Activated T-cell treated with anti-CD3 and anti-CD28 coated beads, Interleukin-2, amount 50 U/mL, for 4 hours (primary cell): ENCODE measurements around the gene RMI1. TPM values are rescaled to one million over a fixed set of nuclear protein-coding genes. Genes with fewer than 3 reads are reported as not detected.
"Not testable (repeated sequence)": the region's sequence is repeated elsewhere in the genome, so short reads cannot be mapped to it uniquely, and the experiment has no call there.

Source experiments
- ATAC-seq, 2 donors: fragments of 200-7000 bp; cut with Tn5 transposase; one replicate each; pipeline ENCODE4 v1.10.0; 2021
- DNase-seq: peaks from one replicate; pipeline ENCODE4 v3.0.0-alpha.2; 2020
- H3K27me3 Mint-ChIP-seq: one replicate; pipeline ENCODE4 v1.8.0; 2021; ENCODE audit warnings: low read depth, mixed read lengths
- H3K36me3 Mint-ChIP-seq: one replicate; pipeline ENCODE4 v1.8.0; 2022; ENCODE audit warnings: mixed read lengths; ENCODE audit not compliant: insufficient read depth
- H3K4me1 Mint-ChIP-seq: one replicate; pipeline ENCODE4 v1.8.0; 2021; ENCODE audit warnings: low read depth, mixed read lengths
- H3K4me3 Mint-ChIP-seq: one replicate; pipeline ENCODE4 v1.8.0; 2021; ENCODE audit warnings: mild to moderate bottlenecking, moderate library complexity, mixed read lengths
- H3K9me3 Mint-ChIP-seq: one replicate; pipeline ENCODE4 v1.8.0; 2021; ENCODE audit warnings: mixed read lengths
- total RNA-seq, 3 donors: library from RNA; stranded (reverse); gene quantifications; one replicate each; pipeline ENCODE4 v1.2.1, GENCODE V29; 2021

Gene RMI1
- 10 to 100 TPM; 15.6 to 18.2 (median 16.2) TPM for total RNA-seq

DNA sequence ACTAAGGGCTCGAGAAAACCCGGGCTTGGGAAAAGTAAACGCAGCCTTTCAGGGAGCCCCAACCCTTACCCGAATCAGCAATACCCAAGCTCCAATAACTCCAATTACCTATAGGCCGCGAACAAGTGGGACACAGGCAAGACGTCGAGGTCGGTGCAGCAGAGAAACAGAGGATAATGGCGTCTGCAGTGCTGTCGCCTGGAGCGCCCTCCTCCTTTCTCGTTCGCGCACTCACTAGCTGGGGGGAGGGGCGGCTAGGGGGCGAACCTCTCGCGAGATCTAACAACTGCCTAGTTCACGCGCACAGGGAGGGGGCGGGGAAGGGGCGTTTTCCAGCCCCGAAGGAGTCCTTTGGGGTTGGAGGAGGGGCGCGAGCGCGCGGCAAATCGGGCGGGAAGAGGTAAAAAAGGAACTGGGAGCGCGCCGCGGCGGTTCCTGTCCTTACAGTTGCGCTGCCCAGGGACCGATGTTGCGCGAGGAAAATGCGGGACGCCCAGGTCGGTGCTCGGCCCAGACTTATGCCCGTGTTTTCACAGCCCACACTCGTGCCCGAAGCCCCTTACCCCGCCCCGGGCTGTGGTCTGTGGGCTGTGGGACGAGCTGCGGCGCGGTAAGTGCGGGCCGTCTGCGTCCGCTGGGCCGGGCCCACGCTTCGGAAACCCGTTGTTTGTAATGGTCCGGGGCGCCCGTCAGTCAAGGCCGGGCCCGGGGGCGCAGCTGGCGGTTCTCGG is at the start of gene RMI1:
RMI1 (plus strand) TSS at position 411 of the 731 bp plus-strand sequence. CDS start 20,182 bp downstream, outside the sequence.
- Mint-ChIP-seq H3K4me1 (peaks cover 39% of the 10 kb centered on the region), H3K9me3 (no peaks in the 10 kb centered on the region), H3K36me3 (peaks cover 39% of the 10 kb centered on the region), H3K4me3 (peak within 1 kb of the TSS; percentile 96), H3K27me3 (no peaks in the 10 kb centered on the region)
- ATAC-seq, result peak; percentile 77 to 79
- DNase-seq, result peak; percentile 100

DNA sequence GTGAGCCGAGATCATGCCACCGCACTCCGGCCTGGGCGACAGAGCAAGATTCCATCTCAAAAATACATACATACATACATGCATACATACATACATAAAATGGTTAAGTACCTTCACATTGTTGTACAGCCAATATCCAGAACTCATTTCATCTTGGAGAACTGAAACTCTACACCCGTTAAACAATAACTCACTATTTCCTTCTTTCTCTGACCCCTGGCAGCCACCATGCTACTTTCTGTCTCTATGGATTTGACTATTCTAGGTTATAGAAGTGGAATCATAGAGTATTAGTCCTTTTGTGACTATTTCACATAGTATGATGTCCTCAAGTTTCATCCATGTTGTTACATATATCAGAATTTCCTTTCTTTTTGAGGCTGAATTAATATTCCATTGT is 49.7 kb upstream of the RMI1 start:
- Mint-ChIP-seq H3K36me3 (no peaks in the 10 kb centered on the region), H3K4me3 (no peak overlapping the region), H3K4me1 (peaks cover 9% of the 10 kb centered on the region), H3K9me3 (no peaks in the 10 kb centered on the region), H3K27me3 (peaks cover 3% of the 10 kb centered on the region)
- DNase-seq (no peak), ATAC-seq (no peak)

GRCh38 chr9:83932011-83932410 is 48.6 kb upstream of the RMI1 start:
- H3K36me3 Mint-ChIP-seq, result no peaks in the 10 kb centered on the region
- peaks cover 3% of the 10 kb centered on the region for H3K27me3 Mint-ChIP-seq
- H3K4me3 Mint-ChIP-seq, result no peak overlapping the region
- ATAC-seq, result no peak
- DNase-seq, result no peak
- H3K4me1 Mint-ChIP-seq, result peaks cover 9% of the 10 kb centered on the region
- no peaks in the 10 kb centered on the region for H3K9me3 Mint-ChIP-seq

GRCh38 chr9:83932851-83933250 is 47.8 kb upstream of the RMI1 start:
- DNase-seq (no peak), ATAC-seq (no peak)
- H3K4me3 Mint-ChIP-seq, result no peak overlapping the region
- H3K36me3 Mint-ChIP-seq, result no peaks in the 10 kb centered on the region
- H3K9me3 Mint-ChIP-seq, result no peaks in the 10 kb centered on the region
- H3K4me1 Mint-ChIP-seq, result peaks cover 9% of the 10 kb centered on the region
- peaks cover 1% of the 10 kb centered on the region for H3K27me3 Mint-ChIP-seq

DNA sequence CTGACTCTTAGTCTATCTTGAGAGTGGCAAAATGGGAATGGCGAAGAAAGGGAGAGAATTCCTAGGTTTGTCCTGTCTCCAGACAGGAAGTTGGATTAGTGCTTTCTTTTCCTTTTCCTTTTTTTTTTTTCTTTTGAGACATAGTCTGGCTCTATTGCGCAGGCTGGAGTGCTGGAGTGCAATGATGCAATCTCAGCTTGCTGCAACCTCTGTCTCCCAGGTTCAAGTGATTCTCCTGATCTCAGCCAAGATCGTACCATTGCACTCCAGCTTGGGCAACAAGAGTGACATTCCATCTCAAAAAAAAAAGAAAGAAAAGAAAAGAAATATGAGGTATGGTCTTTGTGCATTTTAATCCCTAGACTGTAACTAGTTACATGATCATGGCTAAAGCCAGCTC is 46.8 kb upstream of the RMI1 start:
- peaks cover 2% of the 10 kb centered on the region for H3K36me3 Mint-ChIP-seq
- no peak for ATAC-seq

GRCh38 chr9:83934569-83935275 is 45.9 kb upstream of the RMI1 start:
- Mint-ChIP-seq H3K36me3 (peaks cover 7% of the 10 kb centered on the region), H3K4me3 (no peak overlapping the region), H3K4me1 (peaks cover 9% of the 10 kb centered on the region), H3K9me3 (no peaks in the 10 kb centered on the region), H3K27me3 (no peaks in the 10 kb centered on the region)
- DNase-seq (no peak), ATAC-seq (no peak)

More for the DNA sequence above, 46.8 kb upstream of the RMI1 start:
- no peaks in the 10 kb centered on the region for H3K27me3 Mint-ChIP-seq
- peaks cover 9% of the 10 kb centered on the region for H3K4me1 Mint-ChIP-seq
- H3K9me3 Mint-ChIP-seq, result no peaks in the 10 kb centered on the region
- no peak for DNase-seq
- no peak overlapping the region for H3K4me3 Mint-ChIP-seq

GRCh38 chr9:83935276-83935935 is 45.2 kb upstream of the RMI1 start:
- H3K9me3 Mint-ChIP-seq, result no peaks in the 10 kb centered on the region
- H3K36me3 Mint-ChIP-seq, result peaks cover 7% of the 10 kb centered on the region

GRCh38 chr9:83936523-83936922 is 44.1 kb upstream of the RMI1 start:
- Mint-ChIP-seq H3K4me3 (no peak overlapping the region), H3K9me3 (no peaks in the 10 kb centered on the region), H3K36me3 (peaks cover 10% of the 10 kb centered on the region), H3K4me1 (peaks cover 5% of the 10 kb centered on the region), H3K27me3 (no peaks in the 10 kb centered on the region)
- ATAC-seq (no peak), DNase-seq (no peak)

More at GRCh38 chr9:83935276-83935935, 45.2 kb upstream of the RMI1 start:
- H3K4me1 Mint-ChIP-seq, result peaks cover 9% of the 10 kb centered on the region
- ATAC-seq, result no peak
- H3K27me3 Mint-ChIP-seq, result no peaks in the 10 kb centered on the region
- no peak overlapping the region for H3K4me3 Mint-ChIP-seq
- DNase-seq, result no peak

GRCh38 chr9:83937861-83938455 is 42.6 kb upstream of the RMI1 start:
- no peak overlapping the region for H3K4me3 Mint-ChIP-seq
- H3K9me3 Mint-ChIP-seq, result no peaks in the 10 kb centered on the region
- peaks cover 18% of the 10 kb centered on the region for H3K36me3 Mint-ChIP-seq
- DNase-seq, result peak; percentile 6
- H3K27me3 Mint-ChIP-seq, result no peaks in the 10 kb centered on the region
- peak; percentile 60 to 73 for ATAC-seq
- H3K4me1 Mint-ChIP-seq, result no peaks in the 10 kb centered on the region

GRCh38 chr9:83940590-83941303 is 39.9 kb upstream of the RMI1 start:
- no peak for DNase-seq
- no peaks in the 10 kb centered on the region for H3K4me1 Mint-ChIP-seq
- no peaks in the 10 kb centered on the region for H3K9me3 Mint-ChIP-seq
- no peak for ATAC-seq
- peaks cover 25% of the 10 kb centered on the region for H3K36me3 Mint-ChIP-seq
- no peaks in the 10 kb centered on the region for H3K27me3 Mint-ChIP-seq
- no peak overlapping the region for H3K4me3 Mint-ChIP-seq

- H3K4me3 Mint-ChIP-seq, ATAC-seq, DNase-seq, H3K4me1 Mint-ChIP-seq, H3K27me3 Mint-ChIP-seq, H3K9me3 Mint-ChIP-seq: not testable (repeated sequence)
- H3K36me3 Mint-ChIP-seq, result peaks cover 13% of the 10 kb centered on the region
Observed at GRCh38 chr9:83948096-83948495, 32.5 kb upstream of the RMI1 start.

GRCh38 chr9:83956086-83956435 is 24.5 kb upstream of the RMI1 start:
- peak overlapping the region; percentile 98 for H3K4me3 Mint-ChIP-seq
- ATAC-seq, result peak; percentile 53 to 60
- no peaks in the 10 kb centered on the region for H3K9me3 Mint-ChIP-seq
- H3K27me3 Mint-ChIP-seq, result no peaks in the 10 kb centered on the region
- no peak for DNase-seq
- H3K36me3 Mint-ChIP-seq, result peaks cover 2% of the 10 kb centered on the region
- peaks cover 18% of the 10 kb centered on the region for H3K4me1 Mint-ChIP-seq

DNA sequence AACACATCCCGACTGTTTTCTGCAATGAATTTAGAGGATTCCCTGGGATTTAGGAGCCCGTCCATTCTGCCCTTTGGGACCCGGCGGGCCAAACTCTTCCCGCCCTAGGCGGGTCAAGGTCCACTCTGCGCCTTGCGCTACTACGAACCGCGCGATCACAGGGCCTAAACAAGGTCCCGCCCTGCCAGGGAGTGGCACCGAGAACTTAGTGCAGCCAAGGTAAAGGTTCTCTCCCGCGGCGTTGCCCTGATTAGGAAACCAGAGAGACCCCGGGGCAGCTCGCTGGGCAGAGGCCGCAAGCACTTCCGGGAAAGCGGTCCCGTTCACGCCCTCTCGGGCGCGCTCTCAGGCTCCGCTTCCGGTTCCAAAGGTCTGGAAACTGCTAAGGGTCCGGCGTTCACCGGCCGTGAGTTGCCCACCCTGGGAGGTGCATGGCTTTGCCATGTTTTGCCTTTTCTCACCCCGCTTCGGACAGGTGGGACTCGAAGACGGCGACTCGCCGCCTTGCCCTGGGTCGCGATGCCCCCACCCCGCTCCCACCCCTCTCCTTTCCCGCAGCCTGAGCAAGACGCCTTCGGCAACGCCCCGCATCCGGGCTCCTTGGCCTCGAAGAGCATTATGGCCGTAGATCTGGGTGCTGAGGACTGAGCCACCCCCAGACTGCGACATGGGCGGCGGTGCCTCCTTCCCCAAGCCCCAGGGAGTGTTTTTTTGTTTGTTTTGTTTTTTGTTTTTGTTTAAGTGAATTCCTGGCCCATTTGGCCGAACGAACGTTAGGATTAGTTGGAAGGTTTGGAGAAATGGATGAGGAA is 24.0 kb upstream of the RMI1 start:
- H3K4me1 Mint-ChIP-seq, result peaks cover 18% of the 10 kb centered on the region
- H3K36me3 Mint-ChIP-seq, result peaks cover 2% of the 10 kb centered on the region
- DNase-seq (peak; percentile 36), ATAC-seq (peak; percentile 81 to 84)
- H3K27me3 Mint-ChIP-seq, result no peaks in the 10 kb centered on the region
- no peaks in the 10 kb centered on the region for H3K9me3 Mint-ChIP-seq
- peak overlapping the region; percentile 98 for H3K4me3 Mint-ChIP-seq
